ENCODE measurements around the gene KLHL1. TPM values are rescaled to one million over a fixed set of nuclear protein-coding genes. Genes with fewer than 3 reads are reported as not detected.

The KLHL1 gene
- total RNA-seq, 1 experiment from 2014 or later: not detected

Other genes starting within 250 kb of the KLHL1 start
- gene ATXN8OS, start 626 bp downstream of the KLHL1 start, total RNA-seq (2021; ENCODE audit: unreplicated experiment): not detected

Data from HCT116 (cell line).